ENCODE data around the gene DGKI. TPM values are rescaled to one million over a fixed set of nuclear protein-coding genes. Genes with fewer than 3 reads are reported as not detected.

Gene DGKI
- polyA plus RNA-seq, 2 of the 4 experiments (the other 2 are of a cell fraction): 0.05 to 0.08 TPM

- Histone ChIP-seq H3K9me3 (no peaks in the 10 kb centered on the region), H3K4me1 (no peaks in the 10 kb centered on the region), H3K27ac (no peak overlapping the region), H3K4me2 (no peak overlapping the region), H3K4me3 (no peak overlapping the region)
- FAIRE-seq (no peak), ATAC-seq (no peak), DNase-seq (ENCODE audit: low read depth in 1 of 2, low spot score in 1 of 2) (no peak)
- TF ChIP-seq HES2 (IDR thresholded peaks at IDR 0.05) (no peak), RARB (CRISPR knock-in tag; IDR thresholded peaks at IDR 0.05) (no peak), GATA3 (IDR thresholded peaks at IDR 0.05; ENCODE audit: borderline replicate concordance) (no peak), ZFP36 (IDR thresholded peaks at IDR 0.05; ENCODE audit: borderline replicate concordance, partially characterized antibody) (no peak), CEBPB (IDR thresholded peaks at IDR 0.05) (no peak), EHMT2 (IDR thresholded peaks at IDR 0.05; ENCODE audit: low read depth) (no peak), HOXA7 (CRISPR knock-in tag; IDR thresholded peaks at IDR 0.05) (no peak), NFE2L2 (conservative IDR thresholded peaks at IDR 0.05; ENCODE audit: low read length) (no peak), RAD21 (conservative IDR thresholded peaks at IDR 0.05 in 1 of 2, IDR thresholded peaks at IDR 0.05 in 1 of 2) (no peak), EP300 (IDR thresholded peaks at IDR 0.05) (no peak)
- TF ChIP-seq, protein P1, sequence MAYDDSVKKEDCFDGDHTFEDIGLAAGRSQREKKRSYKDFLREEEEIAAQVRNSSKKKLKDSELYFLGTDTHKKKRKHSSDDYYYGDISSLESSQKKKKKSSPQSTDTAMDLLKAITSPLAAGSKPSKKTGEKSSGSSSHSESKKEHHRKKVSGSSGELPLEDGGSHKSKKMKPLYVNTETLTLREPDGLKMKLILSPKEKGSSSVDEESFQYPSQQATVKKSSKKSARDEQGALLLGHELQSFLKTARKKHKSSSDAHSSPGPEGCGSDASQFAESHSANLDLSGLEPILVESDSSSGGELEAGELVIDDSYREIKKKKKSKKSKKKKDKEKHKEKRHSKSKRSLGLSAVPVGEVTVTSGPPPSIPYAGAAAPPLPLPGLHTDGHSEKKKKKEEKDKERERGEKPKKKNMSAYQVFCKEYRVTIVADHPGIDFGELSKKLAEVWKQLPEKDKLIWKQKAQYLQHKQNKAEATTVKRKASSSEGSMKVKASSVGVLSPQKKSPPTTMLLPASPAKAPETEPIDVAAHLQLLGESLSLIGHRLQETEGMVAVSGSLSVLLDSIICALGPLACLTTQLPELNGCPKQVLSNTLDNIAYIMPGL (CRISPR knock-in tag; IDR thresholded peaks at IDR 0.05; ENCODE audit: borderline replicate concordance): no peak
- TF ChIP-seq, protein P2, sequence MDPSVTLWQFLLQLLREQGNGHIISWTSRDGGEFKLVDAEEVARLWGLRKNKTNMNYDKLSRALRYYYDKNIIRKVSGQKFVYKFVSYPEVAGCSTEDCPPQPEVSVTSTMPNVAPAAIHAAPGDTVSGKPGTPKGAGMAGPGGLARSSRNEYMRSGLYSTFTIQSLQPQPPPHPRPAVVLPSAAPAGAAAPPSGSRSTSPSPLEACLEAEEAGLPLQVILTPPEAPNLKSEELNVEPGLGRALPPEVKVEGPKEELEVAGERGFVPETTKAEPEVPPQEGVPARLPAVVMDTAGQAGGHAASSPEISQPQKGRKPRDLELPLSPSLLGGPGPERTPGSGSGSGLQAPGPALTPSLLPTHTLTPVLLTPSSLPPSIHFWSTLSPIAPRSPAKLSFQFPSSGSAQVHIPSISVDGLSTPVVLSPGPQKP (IDR thresholded peaks at IDR 0.05; ENCODE audit: low read depth, low read length): no peak
- POLR2A ChIA-PET: no interaction called here
- WGBS (ENCODE audit: missing lambda C conversion rate): 10% methylated on average over 10 of the region's 10 CpGs
- CTCF ChIA-PET: no interaction called here
Measured at GRCh38 chr7:137402536-137403352, 444.0 kb downstream of the DGKI start.

GRCh38 chr7:137399827-137400823, 446.6 kb downstream of the DGKI start:
- H3K4me3 ChIP-seq: no peak overlapping the region
- H3K4me2 ChIP-seq: no peak overlapping the region
- TF ChIP-seq BHLHE40 (IDR thresholded peaks at IDR 0.05; ENCODE audit: low read depth, low read length): no peak
- TF ChIP-seq CEBPB (IDR thresholded peaks at IDR 0.05): no peak
- no peak for TF ChIP-seq FOXS1 (CRISPR knock-in tag; IDR thresholded peaks at IDR 0.05)
- no peak for TF ChIP-seq ZFP36 (IDR thresholded peaks at IDR 0.05; ENCODE audit: borderline replicate concordance, partially characterized antibody)
- no peak for TF ChIP-seq GATA3 (IDR thresholded peaks at IDR 0.05; ENCODE audit: borderline replicate concordance)
- TF ChIP-seq HES2 (IDR thresholded peaks at IDR 0.05): no peak
- TF ChIP-seq, protein P3, sequence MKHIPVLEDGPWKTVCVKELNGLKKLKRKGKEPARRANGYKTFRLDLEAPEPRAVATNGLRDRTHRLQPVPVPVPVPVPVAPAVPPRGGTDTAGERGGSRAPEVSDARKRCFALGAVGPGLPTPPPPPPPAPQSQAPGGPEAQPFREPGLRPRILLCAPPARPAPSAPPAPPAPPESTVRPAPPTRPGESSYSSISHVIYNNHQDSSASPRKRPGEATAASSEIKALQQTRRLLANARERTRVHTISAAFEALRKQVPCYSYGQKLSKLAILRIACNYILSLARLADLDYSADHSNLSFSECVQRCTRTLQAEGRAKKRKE (CRISPR knock-in tag; IDR thresholded peaks at IDR 0.05; ENCODE audit: low read depth): no peak
- no peak for TF ChIP-seq HDAC2 (IDR thresholded peaks at IDR 0.05)
- TF ChIP-seq KDM5A (IDR thresholded peaks at IDR 0.05): no peak
- TF ChIP-seq RFX5 (IDR thresholded peaks at IDR 0.05): no peak
- no peak for TF ChIP-seq KDM1A (IDR thresholded peaks at IDR 0.05; ENCODE audit: low read depth)
- TF ChIP-seq ESRRA (IDR thresholded peaks at IDR 0.05; ENCODE audit: borderline replicate concordance, low read length): no peak
- no peak for TF ChIP-seq JUN (IDR thresholded peaks at IDR 0.05)
- DNase-seq (ENCODE audit: low read depth in 1 of 2, low spot score in 1 of 2) (no peak), FAIRE-seq (no peak), ATAC-seq (no peak)
- no peak overlapping the region for H3K27ac ChIP-seq
- WGBS (ENCODE audit: missing lambda C conversion rate): 1% methylated on average over 7 of the region's 7 CpGs
- no peaks in the 10 kb centered on the region for H3K9me3 ChIP-seq
- POLR2A ChIA-PET: no interaction called here
- H3K4me1 ChIP-seq: no peaks in the 10 kb centered on the region
- CTCF ChIA-PET: no interaction called here
